Measurements from ENCODE around the gene FXYD6.

- no peak for TF ChIP-seq POLR2A (IDR thresholded peaks at IDR 0.05)
- TF ChIP-seq, protein P1, sequence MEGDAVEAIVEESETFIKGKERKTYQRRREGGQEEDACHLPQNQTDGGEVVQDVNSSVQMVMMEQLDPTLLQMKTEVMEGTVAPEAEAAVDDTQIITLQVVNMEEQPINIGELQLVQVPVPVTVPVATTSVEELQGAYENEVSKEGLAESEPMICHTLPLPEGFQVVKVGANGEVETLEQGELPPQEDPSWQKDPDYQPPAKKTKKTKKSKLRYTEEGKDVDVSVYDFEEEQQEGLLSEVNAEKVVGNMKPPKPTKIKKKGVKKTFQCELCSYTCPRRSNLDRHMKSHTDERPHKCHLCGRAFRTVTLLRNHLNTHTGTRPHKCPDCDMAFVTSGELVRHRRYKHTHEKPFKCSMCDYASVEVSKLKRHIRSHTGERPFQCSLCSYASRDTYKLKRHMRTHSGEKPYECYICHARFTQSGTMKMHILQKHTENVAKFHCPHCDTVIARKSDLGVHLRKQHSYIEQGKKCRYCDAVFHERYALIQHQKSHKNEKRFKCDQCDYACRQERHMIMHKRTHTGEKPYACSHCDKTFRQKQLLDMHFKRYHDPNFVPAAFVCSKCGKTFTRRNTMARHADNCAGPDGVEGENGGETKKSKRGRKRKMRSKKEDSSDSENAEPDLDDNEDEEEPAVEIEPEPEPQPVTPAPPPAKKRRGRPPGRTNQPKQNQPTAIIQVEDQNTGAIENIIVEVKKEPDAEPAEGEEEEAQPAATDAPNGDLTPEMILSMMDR (IDR thresholded peaks at IDR 0.05), result no peak
Observed at GRCh38 chr11:117906710-117907109, 30.3 kb upstream of the FXYD6 start.
